PC-9 (cell line): ENCODE measurements around the gene VASP. TPM values are rescaled to one million over a fixed set of nuclear protein-coding genes. Genes with fewer than 3 reads are reported as not detected.
A peak's percentile ranks its signal among the peaks of the same experiment; 100 is the strongest.

ENCODE experiments used
- BruUV-seq: library from RNA; stranded (reverse); fragments of 400-500 nt; replicated peaks from 2 replicates; lab custom pipeline; 2021; lab: Mats Ljungman, UMichigan
- CTCF ChIA-PET: fragments of 300-600 bp; sonication (Branson Sonifier 250); formaldehyde crosslinking; loops from one replicate; lab custom pipeline; 2022; ENCODE audit warnings: antibody characterized with exemption; lab: Charles Lee
- POLR2A ChIA-PET: fragments of 300-600 bp; sonication (Branson Sonifier 250); formaldehyde crosslinking; loops from one replicate; lab custom pipeline; 2022; ENCODE audit warnings: antibody characterized with exemption; ENCODE audit not compliant: unreplicated experiment; lab: Charles Lee
- DNase-seq, 2 experiments: peaks; one replicate each; pipeline versions ENCODE4 v3.0.0 to v3.0.0-alpha.2; 2015 to 2022; ENCODE audit warnings: mixed read lengths in 1 of 2
- H2AFZ ChIP-seq: fragments of 200-600 bp; sonication (generic); 2 replicates; pipeline ENCODE4 v1.8.1; 2017; ENCODE audit warnings: antibody characterized with exemption
- H3F3A ChIP-seq: fragments of 200-600 bp; sonication (generic); 2 replicates; pipeline ENCODE4 v1.8.1; 2017; ENCODE audit warnings: antibody characterized with exemption, mild to moderate bottlenecking, low read depth; ENCODE audit not compliant: insufficient read depth
- H3K27ac ChIP-seq: fragments of 200-600 bp; sonication (generic); 2 replicates; pipeline ENCODE4 v1.6.1; 2016; ENCODE audit warnings: mixed run types
- H3K27me3 ChIP-seq: fragments of 200-600 bp; sonication (generic); 2 replicates; pipeline ENCODE4 v1.6.1; 2016; ENCODE audit warnings: low read depth, mixed run types; ENCODE audit not compliant: insufficient read depth
- H3K36me3 ChIP-seq: fragments of 200-600 bp; sonication (generic); 2 replicates; pipeline ENCODE4 v1.6.1; 2016; ENCODE audit warnings: low read depth, mixed run types
- H3K4me1 ChIP-seq: fragments of 200-600 bp; sonication (generic); replicated peaks from 2 replicates; pipeline ENCODE4 v1.6.1; 2016; ENCODE audit warnings: mixed run types; ENCODE audit not compliant: insufficient read depth
- H3K4me2 ChIP-seq: fragments of 200-600 bp; sonication (generic); 2 replicates; pipeline ENCODE4 v1.6.1; 2017; ENCODE audit warnings: mixed run types
- H3K4me3 ChIP-seq: fragments of 200-600 bp; sonication (generic); 2 replicates; pipeline ENCODE4 v1.6.1; 2016; ENCODE audit warnings: mixed run types
- H3K79me2 ChIP-seq: fragments of 200-600 bp; sonication (generic); 2 replicates; pipeline ENCODE4 v1.6.1; 2017; ENCODE audit warnings: low read depth, mixed run types
- H3K9me2 ChIP-seq: fragments of 200-600 bp; sonication (generic); 2 replicates; pipeline ENCODE4 v1.8.1; 2017; ENCODE audit warnings: mild to moderate bottlenecking; ENCODE audit not compliant: insufficient read depth
- H3K9me3 ChIP-seq: fragments of 200-600 bp; sonication (generic); 2 replicates; pipeline ENCODE4 v1.8.1; 2016; ENCODE audit warnings: low read depth; ENCODE audit not compliant: insufficient read depth
- H4K20me1 ChIP-seq: fragments of 200-600 bp; sonication (generic); 2 replicates; pipeline ENCODE4 v1.8.1; 2017; ENCODE audit not compliant: insufficient read depth
- CTCF ChIP-seq: fragments of 200-600 bp; sonication (generic); conservative IDR thresholded peaks from 2 replicates; pipeline ENCODE4 v1.6.1; 2017; ENCODE audit warnings: mixed run types, antibody characterized with exemption, mild to moderate bottlenecking, moderate library complexity
- EZH2 ChIP-seq: fragments of 200-600 bp; sonication (generic); IDR thresholded peaks from 2 replicates; pipeline ENCODE4 v1.8.0; 2017; ENCODE audit warnings: antibody characterized with exemption, low read depth
- intact Hi-C: fragments of 100-400 bp; cut with micrococcal nuclease; formaldehyde crosslinking; loops from one replicate; pipeline ENCODE4 v1.10.0; 2022; ENCODE audit not compliant: unreplicated experiment
- total RNA-seq: library from RNA; stranded (reverse); gene quantifications from 2 replicates; pipeline ENCODE4 v1.2.3, GENCODE V29; 2021

Gene VASP
- total RNA-seq, 1 experiment from 2014 or later = 123 TPM

- no peak overlapping the region for H3K4me3 ChIP-seq
These were observed 32.2 kb downstream of the VASP start for GRCh38 chr19:45539459-45539858.

GRCh38 chr19:45542234-45542668 is 35.0 kb downstream of the VASP start:
- intact Hi-C loops = no loop called here

More at GRCh38 chr19:45539459-45539858, 32.2 kb downstream of the VASP start:
- no peaks in the 10 kb centered on the region for H3K36me3 ChIP-seq
- POLR2A ChIA-PET = interaction anchor here (0.7 kb wide), 1 partner anchor 11 kb away, joined by 15 read pairs; no protein-coding TSS in a partner anchor
- no peaks in the 10 kb centered on the region for H3K9me3 ChIP-seq
- no peak overlapping the region for H3K4me2 ChIP-seq
- H3K27me3 ChIP-seq = no peaks in the 10 kb centered on the region
- TF ChIP-seq CTCF (no peak), EZH2 (no peak)
- H3F3A ChIP-seq = peaks cover 14% of the 10 kb centered on the region; the same call in 1 of the 2 replicates
- peaks cover 24% of the 10 kb centered on the region for H3K4me1 ChIP-seq
- no peak overlapping the region for H3K27ac ChIP-seq
- intact Hi-C loops = no loop called here
- no peak overlapping the region for H2AFZ ChIP-seq
- no peak for DNase-seq
- CTCF ChIA-PET = interaction anchor here (0.7 kb wide), 1 partner anchor 452 kb away, joined by 3 read pairs; no protein-coding TSS in a partner anchor
- BruUV-seq = no TSS peak
- H3K9me2 ChIP-seq = no peaks in the 10 kb centered on the region
- no peaks in the 10 kb centered on the region for H4K20me1 ChIP-seq
- H3K79me2 ChIP-seq = no peaks in the 10 kb centered on the region

GRCh38 chr19:45547211-45547770 is 40.0 kb downstream of the VASP start:
- POLR2A ChIA-PET = no interaction called here
- no peaks in the 10 kb centered on the region for H3K79me2 ChIP-seq
- 0 out of 2 replicates have a peak overlapping the region, but pooled peaks have one; percentile 74 for H3K27ac ChIP-seq
- no peaks in the 10 kb centered on the region for H4K20me1 ChIP-seq
- H3K4me1 ChIP-seq = peaks cover 18% of the 10 kb centered on the region
- H3K9me2 ChIP-seq = no peaks in the 10 kb centered on the region
- H3K4me3 ChIP-seq = no peak overlapping the region
- intact Hi-C loops = no loop called here
- H2AFZ ChIP-seq = no peak overlapping the region
- DNase-seq = no peak
- BruUV-seq = no TSS peak
- no peaks in the 10 kb centered on the region for H3K9me3 ChIP-seq
- H3F3A ChIP-seq = peaks cover 27% of the 10 kb centered on the region; the same call in 1 of the 2 replicates
- TF ChIP-seq EZH2 (no peak), CTCF (no peak)
- H3K27me3 ChIP-seq = no peaks in the 10 kb centered on the region
- CTCF ChIA-PET = no interaction called here
- H3K36me3 ChIP-seq = no peaks in the 10 kb centered on the region; the same call in 1 of the 2 replicates
- no peak overlapping the region for H3K4me2 ChIP-seq

More at GRCh38 chr19:45542234-45542668, 35.0 kb downstream of the VASP start:
- ChIA-PET POLR2A (no interaction called here), CTCF (no interaction called here)
- TF ChIP-seq CTCF (no peak), EZH2 (no peak)
- peak in 1 of 2 experiments; percentile 56 for DNase-seq
- Histone ChIP-seq H3K4me3 (no peak overlapping the region), H3K9me3 (no peaks in the 10 kb centered on the region), H4K20me1 (no peaks in the 10 kb centered on the region), H3K79me2 (no peaks in the 10 kb centered on the region), H3K4me2 (no peak overlapping the region), H3K27me3 (no peaks in the 10 kb centered on the region), H3F3A (peaks cover 8% of the 10 kb centered on the region; the same call in 1 of the 2 replicates), H3K27ac (no peak overlapping the region), H3K36me3 (no peaks in the 10 kb centered on the region), H3K9me2 (no peaks in the 10 kb centered on the region), H3K4me1 (peaks cover 7% of the 10 kb centered on the region; the same call in 1 of the 2 replicates), H2AFZ (no peak overlapping the region)
- BruUV-seq = no TSS peak
